Measurements from ENCODE around the gene BNC2.

Gene BNC2

DNA sequence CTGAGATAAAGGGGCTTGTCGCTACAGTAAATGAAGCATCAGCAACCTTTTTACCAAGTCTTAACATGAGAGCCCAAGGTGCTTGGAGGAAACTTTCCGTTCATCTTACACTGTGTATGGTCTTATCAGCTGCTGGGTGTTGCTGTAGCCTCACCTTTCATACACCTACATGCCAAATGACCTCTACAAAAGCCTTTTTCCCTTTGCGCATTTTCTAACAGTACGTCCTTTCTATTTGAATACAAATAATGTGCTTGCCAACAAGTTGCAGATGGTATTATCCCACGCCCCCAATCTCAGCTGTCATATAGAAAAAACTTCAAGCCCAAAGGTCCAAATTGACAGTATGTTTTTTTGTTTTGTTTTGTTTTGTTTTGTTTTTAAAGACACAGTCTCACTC lies 96.9 kb downstream of the BNC2 start:
- TF ChIP-seq, protein P1, sequence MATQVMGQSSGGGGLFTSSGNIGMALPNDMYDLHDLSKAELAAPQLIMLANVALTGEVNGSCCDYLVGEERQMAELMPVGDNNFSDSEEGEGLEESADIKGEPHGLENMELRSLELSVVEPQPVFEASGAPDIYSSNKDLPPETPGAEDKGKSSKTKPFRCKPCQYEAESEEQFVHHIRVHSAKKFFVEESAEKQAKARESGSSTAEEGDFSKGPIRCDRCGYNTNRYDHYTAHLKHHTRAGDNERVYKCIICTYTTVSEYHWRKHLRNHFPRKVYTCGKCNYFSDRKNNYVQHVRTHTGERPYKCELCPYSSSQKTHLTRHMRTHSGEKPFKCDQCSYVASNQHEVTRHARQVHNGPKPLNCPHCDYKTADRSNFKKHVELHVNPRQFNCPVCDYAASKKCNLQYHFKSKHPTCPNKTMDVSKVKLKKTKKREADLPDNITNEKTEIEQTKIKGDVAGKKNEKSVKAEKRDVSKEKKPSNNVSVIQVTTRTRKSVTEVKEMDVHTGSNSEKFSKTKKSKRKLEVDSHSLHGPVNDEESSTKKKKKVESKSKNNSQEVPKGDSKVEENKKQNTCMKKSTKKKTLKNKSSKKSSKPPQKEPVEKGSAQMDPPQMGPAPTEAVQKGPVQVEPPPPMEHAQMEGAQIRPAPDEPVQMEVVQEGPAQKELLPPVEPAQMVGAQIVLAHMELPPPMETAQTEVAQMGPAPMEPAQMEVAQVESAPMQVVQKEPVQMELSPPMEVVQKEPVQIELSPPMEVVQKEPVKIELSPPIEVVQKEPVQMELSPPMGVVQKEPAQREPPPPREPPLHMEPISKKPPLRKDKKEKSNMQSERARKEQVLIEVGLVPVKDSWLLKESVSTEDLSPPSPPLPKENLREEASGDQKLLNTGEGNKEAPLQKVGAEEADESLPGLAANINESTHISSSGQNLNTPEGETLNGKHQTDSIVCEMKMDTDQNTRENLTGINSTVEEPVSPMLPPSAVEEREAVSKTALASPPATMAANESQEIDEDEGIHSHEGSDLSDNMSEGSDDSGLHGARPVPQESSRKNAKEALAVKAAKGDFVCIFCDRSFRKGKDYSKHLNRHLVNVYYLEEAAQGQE (IDR thresholded peaks at IDR 0.05; ENCODE audit: low read depth) = no peak
- TF ChIP-seq TEAD4 (IDR thresholded peaks at IDR 0.05) = no peak
- TF ChIP-seq, protein P2, sequence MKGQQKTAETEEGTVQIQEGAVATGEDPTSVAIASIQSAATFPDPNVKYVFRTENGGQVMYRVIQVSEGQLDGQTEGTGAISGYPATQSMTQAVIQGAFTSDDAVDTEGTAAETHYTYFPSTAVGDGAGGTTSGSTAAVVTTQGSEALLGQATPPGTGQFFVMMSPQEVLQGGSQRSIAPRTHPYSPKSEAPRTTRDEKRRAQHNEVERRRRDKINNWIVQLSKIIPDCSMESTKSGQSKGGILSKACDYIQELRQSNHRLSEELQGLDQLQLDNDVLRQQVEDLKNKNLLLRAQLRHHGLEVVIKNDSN (IDR thresholded peaks at IDR 0.05) = no peak
- no peak for TF ChIP-seq TAF1 (IDR thresholded peaks at IDR 0.05; ENCODE audit: low read depth)
- TF ChIP-seq TCF12 (IDR thresholded peaks at IDR 0.05; ENCODE audit: low read depth) = no peak
- TF ChIP-seq RAD21 (IDR thresholded peaks at IDR 0.05; ENCODE audit: low read depth) = no peak
- TF ChIP-seq YY1 (IDR thresholded peaks at IDR 0.05; ENCODE audit: low read depth) = no peak
- TF ChIP-seq EGR1 (IDR thresholded peaks at IDR 0.05) = no peak
- no peak for TF ChIP-seq CEBPB (IDR thresholded peaks at IDR 0.05)
- no peak for TF ChIP-seq EP300 (IDR thresholded peaks at IDR 0.05; ENCODE audit: borderline replicate concordance)
- TF ChIP-seq CREB1 (IDR thresholded peaks at IDR 0.05; ENCODE audit: low read depth) = no peak
- TF ChIP-seq ZBTB7A (IDR thresholded peaks at IDR 0.05; ENCODE audit: low read depth) = no peak
- TF ChIP-seq, protein P3, sequence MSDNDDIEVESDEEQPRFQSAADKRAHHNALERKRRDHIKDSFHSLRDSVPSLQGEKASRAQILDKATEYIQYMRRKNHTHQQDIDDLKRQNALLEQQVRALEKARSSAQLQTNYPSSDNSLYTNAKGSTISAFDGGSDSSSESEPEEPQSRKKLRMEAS (IDR thresholded peaks at IDR 0.05) = no peak
- no peak for TF ChIP-seq NFIC (IDR thresholded peaks at IDR 0.05)
- no peak for TF ChIP-seq FOXM1 (IDR thresholded peaks at IDR 0.05; ENCODE audit: borderline replicate concordance, low read depth)

DNA sequence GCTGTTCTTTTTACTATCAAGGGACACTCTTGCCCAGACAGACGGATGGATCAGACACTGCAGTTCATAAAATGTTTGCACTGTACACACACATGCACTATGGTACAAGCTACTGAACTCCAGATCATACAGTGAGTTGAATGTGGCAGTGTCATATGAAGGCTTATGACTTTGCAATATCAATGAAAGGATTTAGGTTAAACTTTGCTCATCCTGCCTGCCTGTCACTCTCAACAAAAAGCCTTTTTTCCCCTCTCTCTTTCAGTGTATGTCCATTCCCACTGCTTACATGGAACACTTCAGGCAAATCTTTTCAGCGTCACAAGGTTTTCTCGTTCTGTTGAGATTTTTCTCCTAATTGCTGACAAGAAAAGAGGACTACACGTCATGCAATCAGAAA lies 97.4 kb downstream of the BNC2 start:
- TF ChIP-seq CREB1 (IDR thresholded peaks at IDR 0.05; ENCODE audit: low read depth) (no peak), FOXM1 (IDR thresholded peaks at IDR 0.05; ENCODE audit: borderline replicate concordance, low read depth) (no peak), TCF12 (IDR thresholded peaks at IDR 0.05; ENCODE audit: low read depth) (no peak), YY1 (IDR thresholded peaks at IDR 0.05; ENCODE audit: low read depth) (no peak), EGR1 (IDR thresholded peaks at IDR 0.05) (no peak), ZBTB7A (IDR thresholded peaks at IDR 0.05; ENCODE audit: low read depth) (no peak)
- TF ChIP-seq, protein P2 (IDR thresholded peaks at IDR 0.05) = no peak
- TF ChIP-seq, protein P3 (IDR thresholded peaks at IDR 0.05) = no peak

DNA sequence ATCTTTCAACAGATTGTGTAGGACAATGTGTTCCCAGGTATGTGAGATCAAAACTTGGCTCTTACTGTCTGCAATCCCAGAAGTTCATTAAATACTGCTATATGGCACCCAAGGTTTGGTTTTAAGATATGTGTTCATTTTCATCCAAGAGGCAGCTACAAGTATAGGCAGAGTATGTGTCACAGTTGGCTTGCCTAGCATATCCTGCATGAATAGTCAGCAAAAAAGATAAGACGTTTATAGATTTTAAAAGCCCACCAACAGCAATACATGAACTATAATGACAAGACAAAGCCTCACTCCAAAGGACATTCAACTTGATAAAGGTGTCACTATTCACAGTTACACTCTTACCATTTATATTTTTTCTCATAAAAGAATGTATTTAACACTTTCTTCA lies 99.1 kb downstream of the BNC2 start:
- TF ChIP-seq TCF12 (IDR thresholded peaks at IDR 0.05; ENCODE audit: low read depth) (no peak), NFIC (IDR thresholded peaks at IDR 0.05) (no peak), TAF1 (IDR thresholded peaks at IDR 0.05; ENCODE audit: low read depth) (no peak), EGR1 (IDR thresholded peaks at IDR 0.05) (no peak)
- TF ChIP-seq, protein P1 (IDR thresholded peaks at IDR 0.05; ENCODE audit: low read depth) = no peak

DNA sequence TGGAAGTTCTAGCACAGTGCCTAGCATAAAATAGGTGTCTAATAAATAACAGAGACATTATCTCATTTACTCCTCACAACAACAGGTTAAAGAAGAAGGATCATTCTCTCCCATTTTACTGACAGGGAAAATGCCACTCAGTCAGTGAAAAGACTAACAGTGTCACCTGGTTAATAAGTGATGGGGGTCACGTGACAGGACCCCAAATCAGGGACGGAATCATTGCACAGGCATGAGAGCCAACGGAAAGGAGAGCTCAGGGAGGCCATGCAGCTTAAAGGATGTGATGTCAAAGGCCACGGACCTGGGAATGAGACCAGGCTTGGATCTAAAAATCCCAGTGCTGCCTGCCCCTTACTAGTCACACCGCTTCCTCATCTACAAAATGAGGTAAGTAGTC lies 101.2 kb downstream of the BNC2 start:
- TF ChIP-seq EP300 (IDR thresholded peaks at IDR 0.05; ENCODE audit: borderline replicate concordance) = no peak
- TF ChIP-seq CREB1 (IDR thresholded peaks at IDR 0.05; ENCODE audit: low read depth) = no peak
- no peak for TF ChIP-seq NFIC (IDR thresholded peaks at IDR 0.05)
- no peak for TF ChIP-seq YY1 (IDR thresholded peaks at IDR 0.05; ENCODE audit: low read depth)
- TF ChIP-seq ZBTB7A (IDR thresholded peaks at IDR 0.05; ENCODE audit: low read depth) = no peak
- TF ChIP-seq, protein P3 (IDR thresholded peaks at IDR 0.05) = no peak
- no peak for TF ChIP-seq FOXM1 (IDR thresholded peaks at IDR 0.05; ENCODE audit: borderline replicate concordance, low read depth)
- TF ChIP-seq TCF12 (IDR thresholded peaks at IDR 0.05; ENCODE audit: low read depth) = no peak
- TF ChIP-seq, protein P1 (IDR thresholded peaks at IDR 0.05; ENCODE audit: low read depth) = no peak
- TF ChIP-seq TAF1 (IDR thresholded peaks at IDR 0.05; ENCODE audit: low read depth) = no peak
- TF ChIP-seq CEBPB (IDR thresholded peaks at IDR 0.05) = no peak
- TF ChIP-seq, protein P2 (IDR thresholded peaks at IDR 0.05) = no peak

Measured in Ishikawa (cell line).